B cell (primary cell): ENCODE results near the gene GLRX5.
A peak's percentile ranks its signal among the peaks of the same experiment; 100 is the strongest.

Experiments used
- CTCF ChIP-seq: fragments of 200-600 bp; IDR thresholded peaks from one replicate; pipeline ENCODE4 v1.8.0; 2022; ENCODE audit warnings: antibody characterized with exemption, mild to moderate bottlenecking
- EZH2 ChIP-seq: IDR thresholded peaks from 2 replicates; pipeline ENCODE4 v1.6.1; 2012; ENCODE audit warnings: borderline replicate concordance, low read depth, mild to moderate bottlenecking, moderate library complexity, low read length; ENCODE audit not compliant: insufficient read depth, poor library complexity, severe bottlenecking

DNA sequence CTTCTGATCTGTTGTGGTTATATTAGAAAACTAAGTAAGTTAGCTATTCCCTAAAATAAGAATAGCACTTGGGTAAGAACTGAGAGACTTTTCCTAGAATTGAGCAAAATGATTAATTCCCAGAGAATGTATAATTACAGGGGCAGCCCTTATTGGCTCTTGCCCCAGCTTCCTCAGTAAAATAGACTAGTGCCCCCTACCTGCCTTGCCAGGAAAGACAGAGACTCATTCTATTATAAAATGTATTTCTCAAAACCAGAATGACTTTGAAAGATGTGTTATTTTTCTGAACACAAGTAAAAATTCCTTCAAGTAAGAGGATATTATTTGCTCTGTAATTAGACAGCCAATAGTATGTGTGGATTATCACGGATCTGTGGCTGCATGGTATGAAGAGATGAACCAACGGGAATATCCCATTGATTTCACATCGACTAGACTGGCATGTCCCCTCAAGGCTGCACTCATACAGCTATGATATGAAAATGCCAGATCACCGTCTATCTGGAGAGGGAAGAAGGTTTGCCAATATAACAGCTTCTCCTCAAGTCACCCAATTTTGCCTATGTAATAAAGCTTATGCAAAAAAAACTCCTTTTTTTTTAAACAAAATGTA, 7.4 kb upstream of the GLRX5 start:
- TF ChIP-seq CTCF (peak; percentile 93), EZH2 (no peak)
